Stimulated activated CD4-positive, alpha-beta T cell treated with anti-CD3 and anti-CD28 coated beads, Interleukin-2, amount 100 ng/mL, for 4 hours (primary cell): Measurements from ENCODE around the gene DRAM2.
"Not testable (repeated sequence)": the region's sequence is repeated elsewhere in the genome, so short reads cannot be mapped to it uniquely, and the experiment has no call there.

ENCODE experiments used
- DNase-seq: peaks from one replicate; pipeline ENCODE4 v3.0.0-alpha.2; 2020; ENCODE audit warnings: low read depth

The DRAM2 gene

GRCh38 chr1:111079329-111079728 is 60.6 kb downstream of the DRAM2 start:
- not testable (repeated sequence) for DNase-seq

GRCh38 chr1:111077312-111077711 is 62.6 kb downstream of the DRAM2 start:
- DNase-seq: not testable (repeated sequence)
